Measurements from ENCODE around the gene SPSB2.
A peak's percentile ranks its signal among the peaks of the same experiment; 100 is the strongest.
"Not testable (repeated sequence)": the region's sequence is repeated elsewhere in the genome, so short reads cannot be mapped to it uniquely, and the experiment has no call there.

Gene SPSB2

DNA sequence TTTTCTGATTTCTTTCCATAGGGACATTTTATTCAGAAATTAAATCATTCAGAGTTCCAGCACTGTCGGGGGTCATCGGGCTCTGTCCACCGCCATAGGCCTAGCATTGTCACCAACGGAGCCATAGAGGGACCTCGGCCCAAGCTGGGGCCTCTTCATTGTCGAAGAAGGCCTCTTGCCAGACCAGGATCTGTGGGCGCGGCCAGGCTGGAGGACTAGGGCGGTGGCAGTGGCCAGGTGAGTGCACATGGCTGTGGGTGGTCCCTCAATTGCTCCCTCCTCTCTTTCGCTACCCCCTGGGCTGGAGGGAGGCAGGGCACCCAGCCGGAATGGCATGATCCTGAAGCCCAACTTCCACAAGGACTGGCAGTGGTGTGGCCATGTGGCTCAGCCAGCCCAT lies 10.6 kb upstream of the SPSB2 start (continued):
- TF ChIP-seq PRDM4 (tag by site-specific recombination; IDR thresholded peaks at IDR 0.05) (no peak), ZNF843 (tag by site-specific recombination; IDR thresholded peaks at IDR 0.05) (no peak)

DNA sequence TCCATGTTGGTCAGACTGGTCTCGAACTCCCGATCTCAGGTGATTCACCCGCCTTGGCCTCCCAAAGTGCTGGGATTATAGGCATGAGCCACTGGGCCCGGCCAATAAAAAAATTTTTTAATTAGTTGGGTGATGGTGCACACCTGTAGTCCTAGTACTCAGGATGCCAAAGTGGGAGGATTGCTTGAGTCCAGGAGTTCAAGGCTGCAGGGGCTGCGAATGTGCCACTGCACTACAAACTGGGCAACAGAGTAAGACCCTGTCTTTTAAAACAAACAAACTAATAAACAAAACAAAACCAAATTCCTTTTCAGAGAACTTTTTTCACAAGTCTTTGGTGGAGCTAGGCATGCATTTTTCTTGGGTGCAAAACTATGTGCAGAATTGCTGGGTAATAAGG lies 10.1 kb upstream of the SPSB2 start:
- ChIA-PET POLR2A (interaction anchor here (4.2 kb wide), 1 partner anchor 10 kb away, joined by 23 read pairs; the partner anchor contains the start of gene SPSB2), CTCF (interaction anchor here (0.6 to 3.8 kb wide), 6 partner anchors 8 to 231 kb away, joined by 3 to 22 read pairs (median 9); partner anchors contain the start of gene SPSB2)
- Histone ChIP-seq H3K27ac (ENCODE audit: extremely low read depth, low read depth, low read length) (no peak overlapping the region), H3K9me3 (ENCODE audit: control insufficient read depth, insufficient read depth, low read depth, low read length) (no peaks in the 10 kb centered on the region), H3K4me1 (ENCODE audit: control insufficient read depth, insufficient read depth, low read length) (no peaks in the 10 kb centered on the region), H3K4me3 (ENCODE audit: low read depth, low read length) (no peak overlapping the region), H3K36me3 (ENCODE audit: control insufficient read depth in 2 of 2, insufficient read depth in 1 of 2, low read length in 2 of 2) (peaks cover 0 to 13% of the 10 kb centered on the region in 2 experiments; a peak in 2 of 3 replicates)
- no peak for TF ChIP-seq ZNF501 (tag by site-specific recombination; IDR thresholded peaks at IDR 0.05)
- peak; percentile 71; the same call in 1 of the 2 replicates for TF ChIP-seq ZNF121 (tag by site-specific recombination; IDR thresholded peaks at IDR 0.05)

DNA sequence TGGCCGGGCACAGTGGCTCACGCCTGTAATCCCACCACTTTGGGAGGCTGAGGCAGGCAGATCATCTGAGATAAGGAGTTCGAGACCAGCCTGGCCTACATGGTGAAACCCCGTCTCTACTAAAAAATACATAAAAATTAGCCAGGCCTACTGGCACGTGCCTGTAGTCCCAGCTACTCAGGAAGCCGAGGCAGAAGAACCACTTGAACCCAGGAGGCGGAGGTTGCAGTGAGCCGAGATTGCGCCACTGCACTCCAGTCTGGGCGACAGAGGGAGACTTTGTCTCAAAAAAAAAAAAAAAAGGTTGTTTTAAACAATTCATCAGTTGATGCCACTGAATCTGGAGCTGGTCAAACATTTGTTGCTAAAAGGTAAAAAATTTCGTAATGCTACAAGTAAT lies 6.7 kb upstream of the SPSB2 start:
- not testable (repeated sequence) for H3K27ac ChIP-seq (ENCODE audit: extremely low read depth, low read depth, low read length); H3K4me1 ChIP-seq (ENCODE audit: control insufficient read depth, insufficient read depth, low read length); H3K4me3 ChIP-seq (ENCODE audit: low read depth, low read length); H3K9me3 ChIP-seq (ENCODE audit: control insufficient read depth, insufficient read depth, low read depth, low read length)
- CTCF ChIA-PET = interaction anchor here (3.7 to 3.8 kb wide), 2 partner anchors 11 kb away, joined by 17 to 22 read pairs; no protein-coding TSS in a partner anchor
- POLR2A ChIA-PET = interaction anchor here (0.7 to 2.8 kb wide), 3 partner anchors 9 to 43 kb away, joined by 3 to 17 read pairs (median 6); partner anchors contain the start of gene TPI1
- H3K36me3 ChIP-seq (ENCODE audit: control insufficient read depth in 2 of 2, insufficient read depth in 1 of 2, low read length in 2 of 2) = peaks cover 0 to 17% of the 10 kb centered on the region in 2 experiments; a peak in 2 of 3 replicates

DNA sequence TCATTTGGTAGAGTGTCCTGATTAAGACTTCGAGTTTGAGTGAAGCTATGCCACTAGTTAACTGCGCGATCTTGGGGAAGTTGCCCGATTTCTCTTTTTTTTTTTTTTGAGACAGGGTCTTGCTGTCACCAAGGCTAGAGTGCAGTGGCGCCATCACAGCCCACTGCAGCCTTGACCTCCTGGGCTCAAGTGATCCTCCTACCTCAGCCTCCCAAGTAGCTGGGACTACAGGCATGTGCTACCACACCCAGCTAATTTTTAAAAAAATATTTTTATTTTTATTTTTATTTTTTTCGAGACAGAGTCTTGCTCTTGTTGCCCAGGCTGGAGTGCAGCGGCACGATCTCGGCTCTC lies 889 bp upstream of the SPSB2 start:
- H3K27ac ChIP-seq (ENCODE audit: extremely low read depth, low read depth, low read length); H3K9me3 ChIP-seq (ENCODE audit: control insufficient read depth, insufficient read depth, low read depth, low read length); H3K4me1 ChIP-seq (ENCODE audit: control insufficient read depth, insufficient read depth, low read length): not testable (repeated sequence)
- peaks cover 4 to 36% of the 10 kb centered on the region in 2 experiments; a peak in 2 of 3 replicates for H3K36me3 ChIP-seq (ENCODE audit: control insufficient read depth in 2 of 2, insufficient read depth in 1 of 2, low read length in 2 of 2)
- ChIA-PET POLR2A (interaction anchor here (1.3 to 3.1 kb wide), 6 partner anchors 9 to 150 kb away, joined by 3 to 56 read pairs (median 14); partner anchors contain the start of gene COPS7A), CTCF (interaction anchor here (0.6 to 0.8 kb wide), 4 partner anchors 8 to 169 kb away, joined by 3 to 7 read pairs (median 4); no protein-coding TSS in a partner anchor)
- H3K4me3 ChIP-seq (ENCODE audit: low read depth, low read length) = peak overlapping the region; percentile 67

- Histone ChIP-seq H3K9me3 (ENCODE audit: control insufficient read depth, insufficient read depth, low read depth, low read length) (no peaks in the 10 kb centered on the region), H3K36me3 (ENCODE audit: control insufficient read depth in 2 of 2, insufficient read depth in 1 of 2, low read length in 2 of 2) (peaks cover 4 to 44% of the 10 kb centered on the region in 2 experiments; a peak in 2 of 3 replicates), H3K27ac (ENCODE audit: extremely low read depth, low read depth, low read length) (peak overlapping the region; percentile 54; the same call in 1 of the 2 replicates), H3K4me1 (ENCODE audit: control insufficient read depth, insufficient read depth, low read length) (peaks cover 2% of the 10 kb centered on the region; the same call in 1 of the 2 replicates), H3K4me3 (ENCODE audit: low read depth, low read length) (peak overlapping the region; percentile 67)
- ChIA-PET CTCF (interaction anchor here (0.5 to 5.3 kb wide), 48 partner anchors 9 to 829 kb away, joined by 3 to 71 read pairs (median 4); partner anchors contain the start of genes ATN1, C12orf57, C1RL and CDCA3), POLR2A (interaction anchor here (0.5 to 3.7 kb wide), 37 partner anchors 8 to 338 kb away, joined by 3 to 88 read pairs (median 4); partner anchors contain the start of genes ATN1, C12orf57, CDCA3 and COPS7A)
- peak; percentile 99 for TF ChIP-seq CTCF (tag by site-specific recombination; IDR thresholded peaks at IDR 0.05)
- TF ChIP-seq ZSCAN30 (tag by site-specific recombination; IDR thresholded peaks at IDR 0.05) = no peak; the same call in 1 of the 2 replicates
- TF ChIP-seq BCL11A (tag by site-specific recombination; IDR thresholded peaks at IDR 0.05; ENCODE audit: low read depth) = no peak; the same call in 1 of the 2 replicates
- no peak for TF ChIP-seq ZNF157 (tag by site-specific recombination; IDR thresholded peaks at IDR 0.05)
- no peak for TF ChIP-seq ZNF169 (tag by site-specific recombination; IDR thresholded peaks at IDR 0.05)
- no peak for TF ChIP-seq ZNF350 (tag by site-specific recombination; IDR thresholded peaks at IDR 0.05)
- TF ChIP-seq KLF9 (tag by site-specific recombination; IDR thresholded peaks at IDR 0.05; ENCODE audit: low read depth) = peak; percentile 99
- 0 out of 2 replicates have a peak, but pooled peaks have one; percentile 19 for TF ChIP-seq ZNF292 (tag by site-specific recombination; IDR thresholded peaks at IDR 0.05; ENCODE audit: borderline replicate concordance, low read depth)
- no peak for TF ChIP-seq ZBTB49 (tag by site-specific recombination; IDR thresholded peaks at IDR 0.05; ENCODE audit: low read depth)
- no peak for TF ChIP-seq REPIN1 (tag by site-specific recombination; IDR thresholded peaks at IDR 0.05; ENCODE audit: low read depth)
- TF ChIP-seq ZIC2 (tag by site-specific recombination; IDR thresholded peaks at IDR 0.05) = no peak
Measured at GRCh38 chr12:6872073-6873048, 742 bp downstream of the SPSB2 start.
